Measurements from ENCODE around the gene SEZ6L. TPM values are rescaled to one million over a fixed set of nuclear protein-coding genes. Genes with fewer than 3 reads are reported as not detected.

Gene SEZ6L
- total and polyA plus RNA-seq, 10 of the 15 experiments (the other 5 are each of a cell fraction or from before 2014, with no cell fraction given) = not detected

DNA sequence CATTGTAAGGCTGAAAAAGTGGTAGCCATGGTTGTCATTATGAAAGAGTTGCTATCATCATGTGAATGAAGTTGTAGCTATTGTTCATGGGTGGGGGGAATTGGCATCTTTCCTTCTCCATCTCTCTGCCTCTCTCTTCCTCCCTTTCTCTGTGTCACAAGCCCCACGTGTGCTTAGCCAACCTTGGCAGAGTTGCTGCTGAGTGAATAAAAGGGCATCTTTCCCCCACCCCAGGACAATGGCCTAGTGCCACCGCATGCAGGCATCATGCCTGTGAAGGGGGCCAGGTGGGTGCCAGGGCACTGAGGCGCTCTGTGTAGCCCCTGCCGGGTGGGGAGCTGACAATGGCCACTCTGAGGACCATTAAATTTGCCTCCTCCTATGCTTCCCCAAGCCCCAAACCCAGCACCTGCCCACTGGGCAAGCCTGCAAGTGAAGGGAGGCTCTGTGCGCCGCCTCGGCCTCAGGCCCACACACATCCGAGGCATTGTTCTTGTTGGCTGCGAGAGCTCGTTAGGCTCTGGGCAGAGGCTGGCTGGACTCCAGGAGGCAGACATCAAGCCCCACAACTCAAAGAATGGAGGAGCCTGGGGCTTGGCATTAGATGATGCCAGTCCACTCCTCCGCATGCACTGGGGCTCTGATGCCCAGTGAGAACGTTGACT, 103.9 kb downstream of the SEZ6L start:
- Histone ChIP-seq H3K4me2 (ENCODE audit: control insufficient read depth, insufficient read depth) (no peak overlapping the region), H4K20me1 (ENCODE audit: control insufficient read depth, insufficient read depth) (no peaks in the 10 kb centered on the region), H3K27ac (ENCODE audit: control insufficient read depth, insufficient read depth) (no peak overlapping the region), H3K36me3 (ENCODE audit: control insufficient read depth in 2 of 2, insufficient read depth in 2 of 2, low read length in 1 of 2) (no peaks in the 10 kb centered on the region), H2AFZ (ENCODE audit: control insufficient read depth, low read depth, low read length) (no peak overlapping the region), H3K9ac (ENCODE audit: control insufficient read depth, insufficient read depth, low read length) (no peak overlapping the region), H3K79me2 (ENCODE audit: control insufficient read depth, insufficient read depth, low read length) (no peaks in the 10 kb centered on the region), H3K27me3 (replicated peaks in 1 of 2; ENCODE audit: control insufficient read depth in 2 of 2, insufficient read depth in 2 of 2, low read length in 1 of 2) (no peaks in the 10 kb centered on the region), H3K4me3 (no peak overlapping the region), H3K4me1 (ENCODE audit: control insufficient read depth, insufficient read depth, low read length) (no peaks in the 10 kb centered on the region), H3K9me3 (replicated peaks; ENCODE audit: control insufficient read depth, insufficient read depth, low read length) (no peaks in the 10 kb centered on the region)
- DNase-seq (ENCODE audit: low read depth, low spot score) (no peak), ATAC-seq (no peak), FAIRE-seq (no peak)
- RAD21 ChIA-PET (ENCODE audit: unreplicated experiment) = no interaction called here
- in situ Hi-C loops (cut with MboI) = no loop called here
- 28% methylated on average over 12 of the region's 12 CpGs for WGBS (ENCODE audit: insufficient coverage, insufficient replicate concordance, low lambda C conversion rate, missing lambda C conversion rate)
- SMC1A ChIA-PET (ENCODE audit: uncharacterized antibody, unreplicated experiment) = no interaction called here
- TF ChIP-seq, protein P1, sequence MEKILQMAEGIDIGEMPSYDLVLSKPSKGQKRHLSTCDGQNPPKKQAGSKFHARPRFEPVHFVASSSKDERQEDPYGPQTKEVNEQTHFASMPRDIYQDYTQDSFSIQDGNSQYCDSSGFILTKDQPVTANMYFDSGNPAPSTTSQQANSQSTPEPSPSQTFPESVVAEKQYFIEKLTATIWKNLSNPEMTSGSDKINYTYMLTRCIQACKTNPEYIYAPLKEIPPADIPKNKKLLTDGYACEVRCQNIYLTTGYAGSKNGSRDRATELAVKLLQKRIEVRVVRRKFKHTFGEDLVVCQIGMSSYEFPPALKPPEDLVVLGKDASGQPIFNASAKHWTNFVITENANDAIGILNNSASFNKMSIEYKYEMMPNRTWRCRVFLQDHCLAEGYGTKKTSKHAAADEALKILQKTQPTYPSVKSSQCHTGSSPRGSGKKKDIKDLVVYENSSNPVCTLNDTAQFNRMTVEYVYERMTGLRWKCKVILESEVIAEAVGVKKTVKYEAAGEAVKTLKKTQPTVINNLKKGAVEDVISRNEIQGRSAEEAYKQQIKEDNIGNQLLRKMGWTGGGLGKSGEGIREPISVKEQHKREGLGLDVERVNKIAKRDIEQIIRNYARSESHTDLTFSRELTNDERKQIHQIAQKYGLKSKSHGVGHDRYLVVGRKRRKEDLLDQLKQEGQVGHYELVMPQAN (conservative IDR thresholded peaks at IDR 0.05) = no peak
- no peak for TF ChIP-seq ASH2L (IDR thresholded peaks at IDR 0.05; ENCODE audit: borderline replicate concordance, low read depth)
- no peak for TF ChIP-seq CBX5 (IDR thresholded peaks at IDR 0.05; ENCODE audit: low read depth)
- TF ChIP-seq CREM (IDR thresholded peaks at IDR 0.05; ENCODE audit: low read depth) = no peak
- no peak for TF ChIP-seq SMAD1 (IDR thresholded peaks at IDR 0.05; ENCODE audit: low read depth, partially characterized antibody)
- TF ChIP-seq TARDBP (IDR thresholded peaks at IDR 0.05; ENCODE audit: borderline replicate concordance) = no peak
- no peak for TF ChIP-seq TBL1XR1 (IDR thresholded peaks at IDR 0.05; ENCODE audit: low read depth, low read length)
- no peak for TF ChIP-seq FOXM1 (IDR thresholded peaks at IDR 0.05; ENCODE audit: low read depth, low read length)
- BruUV-seq (replicated peaks) = no TSS peak
- POLR2A ChIA-PET = no interaction called here
- CTCF ChIA-PET = no interaction called here
- intact Hi-C loops (cut with micrococcal nuclease; ENCODE audit: unreplicated experiment) = no loop called here
